SK-N-SH (cell line): ENCODE measurements around the gene CR1L. TPM values are rescaled to one million over a fixed set of nuclear protein-coding genes. Genes with fewer than 3 reads are reported as not detected.
"Not testable (repeated sequence)": the region's sequence is repeated elsewhere in the genome, so short reads cannot be mapped to it uniquely, and the experiment has no call there.

Experiments
- CTCF ChIA-PET: fragments of 300-600, 350-600 bp; formaldehyde crosslinking; extraction: SDS; loops from one replicate; lab custom pipeline; 2021; lab: Yijun Ruan, JAX
- POLR2A ChIA-PET: fragments of 350-600 bp; sonication (Branson Sonifier 250); formaldehyde crosslinking; extraction: SDS; loops from one replicate; lab custom pipeline; 2020; ENCODE audit warnings: antibody characterized with exemption, inconsistent platforms; lab: Yijun Ruan, JAX
- DNase-seq: peaks from one replicate; pipeline ENCODE4 v3.0.0; 2012
- H2AFZ ChIP-seq: fragments of 200-600 bp; sonication (generic); 2 replicates; pipeline ENCODE4 v1.8.1; 2016; ENCODE audit warnings: antibody characterized with exemption, mild to moderate bottlenecking, low read depth
- H3F3A ChIP-seq: fragments of 200-600 bp; sonication (generic); replicated peaks from 2 replicates; pipeline ENCODE3; 2016; ENCODE audit warnings: antibody characterized with exemption, mild to moderate bottlenecking; ENCODE audit not compliant: insufficient read depth
- H3K27ac ChIP-seq, 2 experiments: fragments of 200-500 bp in 1 of 2; fragments of 200-600 bp in 1 of 2; sonication (Bioruptor generic) in 1 of 2; sonication (generic), shearing (Covaris generic) in 1 of 2; 2 replicates each; pipeline versions ENCODE4 v1.5.1 to v1.6.1; 2014 to 2016; ENCODE audit warnings: low read depth in 2 of 2, inconsistent platforms in 1 of 2, low read length in 1 of 2, mild to moderate bottlenecking in 1 of 2, mixed read lengths in 1 of 2
- H3K27me3 ChIP-seq: fragments of 200-600 bp; sonication (generic), shearing (Covaris generic); 2 replicates; pipeline ENCODE4 v1.6.1; 2016; ENCODE audit warnings: mixed run types; ENCODE audit not compliant: insufficient read depth
- H3K36me3 ChIP-seq, 2 experiments: fragments of 200-500 bp in 1 of 2; fragments of 200-600 bp in 1 of 2; sonication (Bioruptor generic) in 1 of 2; sonication (generic) in 1 of 2; replicated peaks in 1 of 2; 2 replicates each; pipeline versions ENCODE3 to v1.5.1; 2014 to 2016; ENCODE audit warnings: low read length in 1 of 2, mild to moderate bottlenecking in 1 of 2; ENCODE audit not compliant: insufficient read depth in 2 of 2, control insufficient read depth in 1 of 2
- H3K4me1 ChIP-seq, 2 experiments: fragments of 200-500 bp in 1 of 2; fragments of 200-600 bp in 1 of 2; sonication (Bioruptor generic) in 1 of 2; sonication (generic), shearing (Covaris generic) in 1 of 2; 2 replicates each; pipeline versions ENCODE4 v1.5.1 to v1.6.1; 2014 to 2016; ENCODE audit warnings: low read depth in 1 of 2, low read length in 1 of 2, mixed run types in 1 of 2; ENCODE audit not compliant: insufficient read depth in 2 of 2, control insufficient read depth in 1 of 2
- H3K4me2 ChIP-seq: fragments of 200-600 bp; sonication (generic), shearing (Covaris generic); 2 replicates; pipeline ENCODE4 v1.6.1; 2017; ENCODE audit warnings: mixed run types
- H3K4me3 ChIP-seq, 2 experiments: fragments of 200-500 bp in 1 of 2; fragments of 200-600 bp in 1 of 2; sonication (Bioruptor generic) in 1 of 2; sonication (generic), shearing (Covaris generic) in 1 of 2; 2 replicates each; pipeline versions ENCODE4 v1.5.1 to v1.8.1; 2014 to 2016; ENCODE audit warnings: low read depth in 2 of 2, inconsistent platforms in 1 of 2, low read length in 1 of 2, mild to moderate bottlenecking in 1 of 2, mixed read lengths in 1 of 2, moderate library complexity in 1 of 2
- H3K79me2 ChIP-seq: fragments of 200-600 bp; sonication (generic); 2 replicates; pipeline ENCODE4 v1.8.1; 2017; ENCODE audit warnings: mild to moderate bottlenecking; ENCODE audit not compliant: insufficient read depth
- H3K9ac ChIP-seq: fragments of 200-600 bp; sonication (generic); 2 replicates; pipeline ENCODE4 v1.6.1; 2017; ENCODE audit warnings: mixed run types
- H3K9me2 ChIP-seq: fragments of 200-600 bp; sonication (generic); 2 replicates; pipeline ENCODE4 v1.6.1; 2017; ENCODE audit warnings: mixed run types
- H3K9me3 ChIP-seq: fragments of 200-600 bp; sonication (generic); 2 replicates; pipeline ENCODE4 v1.6.1; 2017; ENCODE audit warnings: mixed run types, mild to moderate bottlenecking, moderate library complexity
- H4K20me1 ChIP-seq: fragments of 200-600 bp; sonication (generic); 2 replicates; pipeline ENCODE4 v1.6.1; 2017; ENCODE audit warnings: mild to moderate bottlenecking, mixed run types; ENCODE audit not compliant: insufficient read depth
- EP300 ChIP-seq, 2 experiments: IDR thresholded peaks; 2 replicates each; pipeline versions ENCODE4 v1.4.0 to v1.6.1; 2012; ENCODE audit warnings: borderline replicate concordance in 1 of 2, low read depth in 1 of 2, low read length in 1 of 2
- FOSL2 ChIP-seq: IDR thresholded peaks from 2 replicates; pipeline ENCODE4 v1.4.0; 2012; ENCODE audit warnings: low read depth, mild to moderate bottlenecking, moderate library complexity, borderline replicate concordance
- GABPA ChIP-seq: IDR thresholded peaks from 2 replicates; pipeline ENCODE4 v1.4.0; 2012; ENCODE audit warnings: low read depth, mild to moderate bottlenecking
- IRF3 ChIP-seq: fragments of 150-350 bp; IDR thresholded peaks from 2 replicates; pipeline ENCODE4 v1.6.1; 2016; ENCODE audit warnings: mild to moderate bottlenecking, low read depth, low read length
- JUND ChIP-seq: IDR thresholded peaks from 2 replicates; pipeline ENCODE4 v1.4.0; 2012
- MEF2A ChIP-seq: IDR thresholded peaks from 2 replicates; pipeline ENCODE4 v1.4.0; 2012; ENCODE audit warnings: low read depth, borderline replicate concordance
- NFIC ChIP-seq: IDR thresholded peaks from 2 replicates; pipeline ENCODE4 v1.4.0; 2012; ENCODE audit warnings: borderline replicate concordance
- REST ChIP-seq: IDR thresholded peaks from 2 replicates; pipeline ENCODE4 v1.6.1; 2012; ENCODE audit warnings: mild to moderate bottlenecking, low read depth, low read length, moderate library complexity
- RXRA ChIP-seq: IDR thresholded peaks from 2 replicates; pipeline ENCODE4 v1.4.0; 2012; ENCODE audit warnings: low read depth, mild to moderate bottlenecking, borderline replicate concordance
- TAF1 ChIP-seq: IDR thresholded peaks from 2 replicates; pipeline ENCODE4 v1.6.1; 2012; ENCODE audit warnings: low read depth, mild to moderate bottlenecking, low read length, moderate library complexity, borderline replicate concordance
- TCF12 ChIP-seq: IDR thresholded peaks from 2 replicates; pipeline ENCODE4 v1.4.0; 2012
- ZBTB33 ChIP-seq: IDR thresholded peaks from 2 replicates; pipeline ENCODE4 v1.4.0; 2012; ENCODE audit warnings: low read depth, borderline replicate concordance
- WGBS: methylation state at CpG from one replicate; pipeline ENCODE4 v1.1.6; 2017; ENCODE audit warnings: low lambda C conversion rate; 5-methylcytosine and 5-hydroxymethylcytosine counted together
- polyA plus RNA-seq, 3 experiments: library from polyadenylated mRNA; depleted of rRNA; stranded (reverse); fragments of >200 nt; gene quantifications; 2 replicates each; pipeline ENCODE4 v1.2.3, GENCODE V29; 2012

CR1L gene
- polyA plus RNA-seq, 1 of the 3 experiments (the other 2 are of a cell fraction): not detected

GRCh38 chr1:207659545-207660153, 14.7 kb downstream of the CR1L start:
- H3K36me3 ChIP-seq: no peaks in the 10 kb centered on the region
- H3K9ac ChIP-seq: no peak overlapping the region
- no peaks in the 10 kb centered on the region for H3K4me1 ChIP-seq
- no peak overlapping the region for H3K4me2 ChIP-seq
- 14% methylated on average over 2 of the region's 10 CpGs for WGBS
- no peak overlapping the region for H3K4me3 ChIP-seq
- H3K9me2 ChIP-seq: no peaks in the 10 kb centered on the region
- H3K27ac ChIP-seq: no peak overlapping the region
- H2AFZ ChIP-seq: no peak overlapping the region
- no peaks in the 10 kb centered on the region for H3K79me2 ChIP-seq
- ChIA-PET CTCF (interaction anchor here (1.6 kb wide), 1 partner anchor 39 kb away, joined by 6 read pairs; no protein-coding TSS in a partner anchor), POLR2A (no interaction called here)
- no peak for DNase-seq
- no peaks in the 10 kb centered on the region for H3K9me3 ChIP-seq
- H3K27me3 ChIP-seq: peaks cover 20% of the 10 kb centered on the region; the same call in 1 of the 2 replicates
- no peaks in the 10 kb centered on the region for H3F3A ChIP-seq
- TF ChIP-seq TAF1 (no peak), FOSL2 (no peak), RXRA (no peak), GABPA (no peak), ZBTB33 (no peak), MEF2A (no peak)
- H4K20me1 ChIP-seq: no peaks in the 10 kb centered on the region

- CTCF ChIA-PET, H3K4me3 ChIP-seq, H3K27ac ChIP-seq, H4K20me1 ChIP-seq, H3F3A ChIP-seq, H3K9me3 ChIP-seq, H2AFZ ChIP-seq, POLR2A ChIA-PET, DNase-seq, H3K9me2 ChIP-seq, H3K4me1 ChIP-seq, H3K4me2 ChIP-seq, H3K9ac ChIP-seq, H3K79me2 ChIP-seq, H3K36me3 ChIP-seq: not testable (repeated sequence)
- peaks cover 26% of the 10 kb centered on the region; the same call in 1 of the 2 replicates for H3K27me3 ChIP-seq
- 14% methylated on average over 1 of the region's 2 CpGs for WGBS
Measured at GRCh38 chr1:207661420-207661819, 16.5 kb downstream of the CR1L start.

GRCh38 chr1:207666342-207666741, 21.4 kb downstream of the CR1L start:
- no peak overlapping the region for H3K27ac ChIP-seq
- CTCF ChIA-PET: no interaction called here
- no peaks in the 10 kb centered on the region for H3K79me2 ChIP-seq
- no peaks in the 10 kb centered on the region for H3K9me2 ChIP-seq
- no peak for DNase-seq
- no peaks in the 10 kb centered on the region for H4K20me1 ChIP-seq
- peaks cover 39% of the 10 kb centered on the region for H3K27me3 ChIP-seq
- POLR2A ChIA-PET: no interaction called here
- no peak overlapping the region for H3K4me3 ChIP-seq
- no peak overlapping the region for H3K4me2 ChIP-seq
- H3K36me3 ChIP-seq: no peaks in the 10 kb centered on the region
- WGBS: 17% methylated on average over 1 of the region's 1 CpG
- H3F3A ChIP-seq: no peaks in the 10 kb centered on the region
- H3K9ac ChIP-seq: no peak overlapping the region
- no peaks in the 10 kb centered on the region for H3K4me1 ChIP-seq
- H2AFZ ChIP-seq: no peak overlapping the region
- no peaks in the 10 kb centered on the region for H3K9me3 ChIP-seq
- TF ChIP-seq TCF12 (no peak), IRF3 (no peak), EP300 (IDR thresholded peaks at IDR 0.05; ENCODE audit: borderline replicate concordance in 1 of 2, low read depth in 1 of 2, low read length in 1 of 2) (no peak), JUND (no peak), NFIC (no peak), ZBTB33 (no peak), REST (no peak)
